GM19238 (cell line): ENCODE results near the gene PAPPA2.

Source experiments
- DNase-seq: peaks from one replicate; pipeline ENCODE4 v3.0.0; 2011; ENCODE audit warnings: low spot score; ENCODE audit not compliant: insufficient read length

The PAPPA2 gene

DNA sequence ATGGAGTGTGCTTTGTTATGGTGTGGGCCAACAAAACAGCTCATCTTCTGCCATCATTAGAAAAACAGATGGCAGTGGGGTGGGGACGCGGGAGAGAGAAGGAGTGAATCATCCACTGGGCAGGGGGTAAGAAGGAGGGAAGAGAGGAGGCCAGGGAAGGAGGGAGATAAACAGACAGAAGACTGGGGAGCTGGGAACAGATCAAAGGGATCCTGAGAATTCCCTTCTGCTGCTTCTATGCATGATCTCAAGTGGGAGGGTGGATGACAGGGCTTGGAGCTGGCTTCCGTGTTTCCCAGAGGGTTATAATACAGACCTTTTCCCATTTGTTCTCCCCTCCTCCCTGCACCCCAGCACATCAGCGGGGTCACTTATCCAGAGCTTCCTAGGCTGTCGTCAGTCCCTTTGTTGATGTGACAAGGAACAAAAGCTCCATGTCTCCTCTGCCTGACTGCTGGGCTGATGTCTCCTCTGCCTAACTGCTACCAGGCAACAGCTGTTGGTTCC is 338.6 kb downstream of the PAPPA2 start:
- no peak for DNase-seq

DNA sequence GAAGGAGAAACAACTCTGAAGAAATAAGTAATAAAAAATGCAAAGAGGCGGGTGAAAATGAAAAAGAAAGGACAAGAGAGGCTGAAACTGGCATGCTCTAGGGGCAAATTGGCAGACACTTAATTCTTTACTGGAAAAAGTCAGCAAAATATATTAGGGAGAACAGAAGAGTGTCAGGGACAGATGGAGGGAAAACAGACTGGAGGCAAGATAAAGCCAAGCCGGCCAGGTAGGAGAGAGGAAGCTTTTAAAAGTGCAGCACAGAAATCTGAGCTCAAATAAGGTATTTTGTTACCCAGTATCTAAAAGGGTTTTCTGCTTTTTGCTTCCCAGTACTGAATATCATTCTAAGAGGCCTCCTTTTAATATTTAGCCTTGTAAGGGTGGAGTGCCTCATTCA is 339.3 kb downstream of the PAPPA2 start:
- DNase-seq: no peak

DNA sequence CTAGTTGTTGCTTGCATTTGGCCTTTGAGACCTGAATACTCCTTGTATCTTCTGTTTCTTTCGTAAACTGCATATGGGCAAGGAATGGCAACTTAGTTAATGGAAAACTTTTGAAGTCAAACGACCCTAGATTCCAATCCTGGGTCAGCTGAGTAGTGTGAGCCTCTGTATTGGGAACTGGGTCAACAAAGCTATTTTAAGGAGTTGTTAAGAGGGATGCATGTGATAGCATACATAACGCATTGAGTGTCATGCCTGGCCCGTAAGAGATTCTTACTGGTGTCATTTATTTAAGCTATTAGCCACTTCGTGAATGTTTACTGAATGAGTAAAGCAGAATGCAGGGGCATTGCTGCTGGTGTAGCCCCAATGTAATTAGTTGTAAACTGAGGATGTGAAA is 340.1 kb downstream of the PAPPA2 start:
- DNase-seq: no peak

DNA sequence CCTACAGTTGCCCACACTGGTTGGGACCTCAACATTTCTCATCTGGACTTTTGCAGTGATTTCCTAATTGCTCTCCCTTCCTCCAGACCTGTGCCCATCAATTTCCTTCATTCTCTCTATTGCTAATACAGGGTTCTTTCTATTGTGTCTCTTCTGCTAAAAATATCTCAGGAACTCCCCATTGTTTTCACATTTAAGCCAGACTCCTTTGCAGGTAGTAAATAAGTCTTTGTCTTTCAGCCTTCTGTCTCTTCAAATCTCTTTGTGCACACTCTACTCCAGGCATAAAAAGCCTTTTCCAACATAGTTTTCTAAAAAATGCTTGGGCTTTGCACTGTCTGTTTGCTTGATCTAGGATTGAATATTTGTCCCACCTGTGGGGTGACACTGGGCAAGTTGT is 340.6 kb downstream of the PAPPA2 start:
- no peak for DNase-seq

DNA sequence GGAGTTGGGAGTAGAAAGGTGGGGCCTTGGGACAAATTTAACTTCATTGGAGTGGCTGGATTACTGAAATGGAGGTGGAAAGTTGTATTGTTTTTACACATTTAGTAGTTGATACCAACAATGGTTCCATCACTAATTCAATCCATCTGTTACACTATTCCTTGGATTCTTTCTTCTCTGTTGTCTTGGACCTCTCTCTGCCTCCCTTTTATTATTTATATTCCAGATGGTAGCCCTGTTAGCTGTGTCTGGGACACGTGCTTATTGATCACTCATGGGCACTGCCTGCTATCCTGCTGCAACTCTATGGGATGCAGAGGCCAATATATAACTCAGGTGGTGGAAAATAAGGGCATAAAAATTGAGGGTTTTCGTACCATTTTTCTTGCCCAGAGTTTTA is 346.3 kb downstream of the PAPPA2 start:
- no peak for DNase-seq

DNA sequence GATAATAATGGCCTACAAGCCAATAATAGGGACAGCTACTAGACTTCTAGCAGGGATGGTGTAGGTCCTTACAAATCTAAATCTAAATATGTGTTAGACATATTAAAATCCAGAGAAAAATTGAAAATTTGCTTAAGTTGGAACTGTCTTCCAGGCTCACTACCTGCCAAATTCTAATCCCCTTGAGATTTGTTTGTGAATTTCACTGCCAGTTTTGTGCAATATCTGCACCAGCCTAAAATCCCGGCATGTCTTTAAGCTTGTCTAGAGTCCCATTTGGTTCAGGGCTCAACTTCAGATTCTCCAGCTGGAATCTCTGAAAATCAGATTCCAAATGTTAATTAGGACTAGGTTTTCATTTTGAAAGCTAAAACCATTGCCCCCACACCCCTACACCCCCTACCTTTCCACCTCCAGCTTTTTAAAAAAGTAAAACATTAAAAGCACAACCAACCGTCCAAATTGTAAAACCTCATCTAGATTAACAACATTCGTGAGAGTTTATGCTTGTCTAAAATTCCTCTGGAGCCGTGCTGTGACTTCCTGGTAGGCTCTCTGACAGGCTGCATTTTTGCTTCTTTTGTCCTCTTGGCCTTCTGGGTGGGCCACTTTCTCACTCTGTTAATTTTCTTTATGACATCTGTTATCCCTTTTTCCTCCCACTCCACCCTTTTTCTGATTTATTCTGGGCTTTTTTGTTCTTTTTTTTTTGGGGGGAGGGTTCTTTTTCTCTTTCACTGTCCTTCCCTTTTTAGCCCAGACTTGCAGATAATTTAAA is 348.7 kb downstream of the PAPPA2 start:
- DNase-seq: no peak

DNA sequence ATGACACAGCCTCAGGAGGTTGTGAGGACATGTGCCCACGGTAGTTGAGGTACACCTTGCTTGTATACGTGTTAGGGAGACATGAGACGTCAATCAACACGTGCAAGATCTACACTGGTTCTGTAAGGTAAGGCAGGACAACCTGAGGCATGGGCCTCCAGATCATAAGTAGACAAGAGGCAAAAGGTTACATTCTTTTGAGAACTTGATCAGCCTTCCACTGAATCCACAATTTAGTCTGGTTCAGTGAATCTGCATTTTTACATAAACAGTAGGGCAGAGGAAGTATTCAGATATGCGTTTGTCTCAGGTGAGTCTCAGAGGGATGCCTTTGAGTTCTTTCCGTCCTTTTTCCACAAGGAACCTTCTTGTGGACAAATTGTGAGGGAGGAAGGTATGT is 352.6 kb downstream of the PAPPA2 start:
- no peak for DNase-seq

DNA sequence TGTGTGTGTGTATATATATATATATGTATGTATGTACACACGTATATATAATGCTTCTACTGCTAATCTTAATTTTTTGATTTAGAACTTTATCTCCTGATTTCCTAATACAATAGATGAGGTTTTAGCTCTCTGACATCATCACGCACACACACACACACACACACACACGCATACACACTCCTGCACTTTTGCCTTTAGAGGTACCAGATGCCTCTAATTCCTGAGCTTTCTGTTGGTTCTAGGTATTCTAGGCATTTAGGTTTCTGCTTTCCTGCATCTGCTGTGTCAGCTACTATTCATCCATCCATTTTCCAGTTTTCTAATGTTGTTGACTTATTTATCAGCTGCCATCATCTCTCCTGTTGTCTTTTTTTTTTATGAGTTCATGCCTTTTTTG is 353.3 kb downstream of the PAPPA2 start:
- no peak for DNase-seq

DNA sequence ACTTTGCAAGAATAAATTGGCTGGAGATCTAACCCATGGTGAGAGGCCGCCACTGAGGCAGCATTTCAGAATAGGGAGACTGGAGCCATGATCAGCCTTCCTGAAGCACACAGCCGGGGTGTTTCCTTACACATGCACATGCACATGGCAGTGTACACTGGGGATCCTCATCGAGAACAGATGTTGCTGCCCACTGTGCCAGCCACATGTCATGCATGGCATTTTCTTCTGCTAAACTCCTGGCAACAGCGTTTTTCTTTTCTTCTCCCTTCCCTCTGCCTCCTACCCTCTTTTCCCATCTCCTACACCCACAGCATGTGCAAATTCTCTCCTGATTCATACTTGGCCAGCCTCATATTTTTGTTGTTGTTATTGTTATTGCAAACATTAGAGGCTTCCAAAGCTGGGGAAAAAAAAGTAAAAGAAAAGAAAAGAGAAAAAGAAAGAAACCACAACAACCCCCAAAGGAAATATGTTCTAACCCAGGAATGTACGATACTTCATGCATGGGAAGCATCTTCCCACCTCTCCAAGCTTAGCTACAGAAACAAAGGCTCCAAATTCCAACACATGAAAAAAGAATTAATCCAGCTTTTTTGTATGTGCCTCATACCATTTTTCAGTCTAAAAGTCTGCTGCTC is 357.5 kb downstream of the PAPPA2 start:
- DNase-seq: no peak

DNA sequence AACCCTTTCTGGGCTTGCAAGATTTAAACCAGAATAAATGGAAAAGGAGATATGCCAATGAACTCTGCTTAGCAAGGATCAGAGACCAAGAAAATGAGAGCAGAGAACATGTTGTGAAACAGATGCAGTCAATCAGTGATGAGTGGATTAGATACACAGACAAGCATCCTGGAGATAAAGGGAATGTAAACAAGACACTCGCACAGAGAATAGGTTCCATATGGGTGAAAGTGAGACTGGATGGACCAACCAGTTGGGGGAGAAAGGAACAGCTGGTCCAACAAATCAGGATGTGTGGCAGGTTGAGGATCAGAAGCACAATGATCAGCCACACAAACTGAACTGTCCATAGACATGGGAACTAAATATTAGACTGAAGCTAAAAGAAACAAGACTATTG is 363.3 kb downstream of the PAPPA2 start:
- DNase-seq: no peak

DNA sequence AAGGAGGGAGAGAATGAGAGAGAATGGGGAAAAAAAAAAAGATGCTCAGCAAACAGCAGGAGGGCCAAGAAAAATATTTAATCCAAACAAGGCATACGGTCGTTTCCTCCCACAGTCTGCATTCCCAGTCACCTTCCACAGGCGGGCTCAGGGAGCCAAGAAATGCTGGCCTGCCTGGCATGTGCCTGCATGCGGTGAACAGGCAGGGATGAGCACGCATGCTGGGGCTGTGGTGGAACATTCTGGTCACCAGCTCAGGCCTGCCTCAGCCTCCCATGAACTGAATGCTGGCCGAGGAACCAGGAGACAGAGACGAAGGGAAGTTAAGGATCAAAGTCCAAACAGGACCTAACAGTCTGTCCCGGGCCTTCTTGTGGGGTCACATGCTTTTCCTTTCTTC is 366.3 kb downstream of the PAPPA2 start:
- no peak for DNase-seq

DNA sequence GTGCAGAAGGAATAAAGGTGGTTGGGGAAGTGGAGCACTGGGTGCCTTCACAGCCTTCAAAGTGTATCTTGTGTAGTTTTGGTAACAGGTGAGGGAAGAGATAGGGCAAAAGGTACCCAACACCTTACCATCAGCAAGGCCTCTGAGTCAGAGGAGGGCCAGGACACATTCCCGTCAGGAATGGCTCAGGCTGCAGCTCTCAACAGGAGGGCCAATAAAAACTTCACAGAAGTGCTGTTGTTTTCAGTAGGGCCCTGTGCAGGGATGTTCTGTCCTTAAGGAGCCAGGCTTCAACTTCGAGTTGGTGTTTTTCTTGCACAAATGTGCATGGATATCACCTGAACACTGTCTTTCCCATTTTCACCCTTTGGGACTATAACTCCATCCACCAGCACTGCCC is 368.2 kb downstream of the PAPPA2 start:
- DNase-seq: no peak

DNA sequence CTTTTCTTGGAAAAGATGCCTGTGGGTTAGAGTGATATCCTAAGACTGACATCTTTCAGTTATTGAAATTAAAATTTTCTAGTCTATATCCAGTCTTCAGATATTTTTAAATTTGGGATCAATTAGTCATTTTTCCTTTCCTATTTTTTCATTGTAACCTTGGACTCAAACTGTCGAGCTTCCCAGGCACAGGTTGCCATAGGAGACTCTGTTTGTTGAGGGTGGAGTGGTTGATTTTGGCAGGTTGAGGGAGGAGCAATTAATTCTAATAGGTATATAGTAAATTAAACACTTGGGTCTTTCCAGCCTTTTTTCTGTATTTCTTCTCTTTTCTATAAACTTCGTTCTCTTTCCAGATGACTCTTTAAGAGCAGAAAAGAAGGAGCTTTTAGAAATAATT is 374.7 kb downstream of the PAPPA2 start:
- no peak for DNase-seq

DNA sequence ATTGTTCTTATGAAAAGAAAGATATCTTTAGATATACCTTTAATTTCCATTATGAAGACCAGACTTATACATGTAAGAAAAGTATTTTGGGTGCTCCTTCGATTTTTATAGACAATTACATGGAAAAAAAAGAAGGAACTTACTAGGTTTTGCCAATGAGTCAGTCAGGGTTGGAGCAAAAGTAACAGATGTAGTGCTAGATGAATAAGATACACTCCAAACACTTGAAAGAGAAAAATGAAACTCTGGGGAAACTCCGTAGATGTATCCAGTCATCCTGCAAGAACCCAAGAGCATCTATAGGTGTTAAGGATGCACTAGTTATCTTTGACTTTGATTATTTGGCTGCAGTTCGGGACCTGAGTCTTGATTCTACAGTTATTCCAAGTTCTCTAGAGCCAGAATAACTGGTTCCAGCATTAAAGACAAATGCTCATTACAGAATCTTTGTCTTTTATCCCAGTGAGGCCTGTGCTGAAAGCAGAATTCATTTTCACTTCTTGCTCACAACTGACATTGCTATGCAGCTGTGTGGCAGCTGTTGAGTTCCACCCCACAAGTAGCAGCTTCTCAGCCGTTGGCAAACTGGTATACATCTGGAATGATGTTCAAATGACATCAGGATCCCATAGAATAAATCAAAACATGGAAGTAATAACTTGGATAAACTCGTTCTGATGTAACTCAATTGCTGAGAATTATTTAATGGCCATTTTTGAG is 375.5 kb downstream of the PAPPA2 start:
- no peak for DNase-seq

DNA sequence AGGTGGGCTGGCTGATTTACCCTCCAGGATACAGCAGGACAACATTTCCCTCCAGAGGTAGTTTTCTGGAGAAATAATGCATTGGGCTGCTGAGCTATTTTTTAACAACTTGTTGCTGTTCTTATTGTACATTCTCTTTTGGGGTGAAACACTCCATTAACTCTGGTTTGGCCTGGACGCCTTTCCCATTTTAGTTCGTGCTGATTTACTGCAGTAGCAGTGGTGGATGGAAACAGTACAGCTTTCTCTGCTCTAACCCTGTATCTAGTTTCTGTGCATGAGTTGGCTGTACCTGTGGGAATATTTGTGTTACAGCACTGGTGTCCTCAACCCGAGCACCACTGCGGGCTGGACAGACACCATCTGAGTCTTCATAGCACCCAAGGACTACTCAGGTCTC is 376.2 kb downstream of the PAPPA2 start:
- no peak for DNase-seq

DNA sequence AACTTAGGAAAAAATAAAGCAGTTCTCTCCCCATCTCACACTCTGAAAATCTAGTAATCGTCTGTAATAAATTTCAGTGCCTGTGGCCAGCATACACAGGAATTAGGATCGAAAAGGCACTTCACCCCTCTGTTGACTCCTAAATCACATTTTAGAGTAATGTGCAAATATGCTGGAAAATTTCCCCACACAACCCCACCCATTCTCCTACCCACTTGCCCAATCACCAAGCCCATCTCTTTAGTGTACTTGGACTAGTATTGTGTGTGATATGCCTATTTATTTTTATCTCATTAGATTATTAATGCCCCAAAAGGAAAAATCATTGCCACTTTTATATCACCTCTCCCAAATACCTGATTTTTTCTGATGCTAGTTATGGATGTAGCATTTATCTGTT is 378.3 kb downstream of the PAPPA2 start:
- DNase-seq: no peak

DNA sequence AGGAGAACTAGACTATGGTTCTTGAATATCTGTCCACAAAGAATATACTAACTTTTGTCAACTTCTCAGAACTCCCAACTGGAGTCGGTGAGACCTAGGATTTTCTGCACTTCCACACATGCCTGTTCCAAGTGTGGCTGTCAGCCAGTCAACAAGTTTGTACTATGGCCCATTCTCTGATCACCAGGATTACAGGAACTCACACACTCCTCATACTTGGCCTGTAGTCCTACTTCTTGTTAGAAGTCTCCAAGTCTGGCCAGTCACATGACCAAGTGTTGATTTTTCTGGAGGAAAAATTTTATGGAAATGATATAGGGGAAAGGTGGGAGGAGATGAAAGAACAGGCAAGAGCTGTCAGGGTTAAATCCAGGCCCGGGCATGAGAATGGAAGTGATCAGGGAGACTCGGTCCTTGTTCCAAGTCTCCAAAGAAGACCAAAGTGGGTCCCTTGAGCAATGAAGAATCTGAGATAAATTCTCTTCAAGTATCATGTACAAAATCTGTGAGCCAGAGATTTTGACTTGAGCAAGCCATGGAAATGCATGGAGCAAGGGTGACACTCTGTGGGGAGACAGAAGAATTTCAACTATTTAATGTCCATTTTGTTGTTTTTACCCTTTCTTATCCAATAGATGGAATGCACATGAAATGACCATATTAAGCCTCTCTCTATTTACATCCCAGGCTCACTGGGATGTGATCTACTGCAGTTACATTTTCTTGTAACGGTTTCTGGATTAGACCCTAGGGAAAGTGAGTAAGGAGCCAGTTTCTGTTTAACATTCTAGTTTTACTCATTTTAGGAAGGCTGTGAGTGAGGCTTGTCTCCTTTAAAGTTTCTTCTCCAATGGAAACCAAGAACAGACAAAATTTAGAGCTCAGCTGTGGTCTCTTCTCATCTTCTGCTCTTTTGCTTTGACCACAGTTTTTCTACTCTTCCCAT is 380.6 kb downstream of the PAPPA2 start:
- DNase-seq: no peak

DNA sequence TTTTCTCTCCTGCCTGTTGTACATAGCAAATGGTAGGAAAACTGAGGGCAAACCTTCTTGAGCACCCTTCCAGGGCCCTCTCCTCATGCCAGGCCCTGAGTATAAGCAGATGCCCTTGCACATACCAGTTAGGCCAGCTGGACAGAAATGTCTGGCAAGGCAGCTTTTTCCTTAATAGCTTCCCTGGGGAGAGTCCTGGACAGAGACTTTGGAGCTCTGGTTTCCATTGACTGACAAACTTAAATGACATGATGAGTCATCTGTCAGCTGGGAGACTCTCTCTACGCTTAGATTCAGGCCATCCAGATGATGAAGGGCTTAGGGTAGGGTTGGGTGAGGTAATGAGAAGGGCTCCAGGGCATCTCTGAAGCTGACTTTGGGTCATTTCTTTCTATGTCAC is 384.1 kb downstream of the PAPPA2 start:
- DNase-seq: no peak

DNA sequence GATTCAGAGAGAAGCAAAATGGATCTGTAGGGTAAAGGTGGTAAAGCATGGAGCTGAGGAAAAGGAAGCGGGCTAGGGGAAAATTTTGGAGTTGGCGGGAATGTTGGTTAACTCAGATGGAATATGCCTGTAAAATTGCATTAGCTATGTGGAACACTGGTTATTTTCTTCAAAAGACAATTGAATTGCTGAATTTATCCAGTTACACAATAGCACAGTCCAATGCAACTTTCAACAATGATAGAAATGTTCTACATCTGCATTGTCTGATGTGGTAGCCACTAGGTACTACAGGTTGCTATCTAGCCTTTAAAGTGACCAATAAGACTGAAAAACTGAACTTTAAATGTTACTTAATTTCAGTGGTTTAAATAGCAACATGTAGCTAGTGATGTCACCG is 386.3 kb downstream of the PAPPA2 start:
- no peak for DNase-seq

DNA sequence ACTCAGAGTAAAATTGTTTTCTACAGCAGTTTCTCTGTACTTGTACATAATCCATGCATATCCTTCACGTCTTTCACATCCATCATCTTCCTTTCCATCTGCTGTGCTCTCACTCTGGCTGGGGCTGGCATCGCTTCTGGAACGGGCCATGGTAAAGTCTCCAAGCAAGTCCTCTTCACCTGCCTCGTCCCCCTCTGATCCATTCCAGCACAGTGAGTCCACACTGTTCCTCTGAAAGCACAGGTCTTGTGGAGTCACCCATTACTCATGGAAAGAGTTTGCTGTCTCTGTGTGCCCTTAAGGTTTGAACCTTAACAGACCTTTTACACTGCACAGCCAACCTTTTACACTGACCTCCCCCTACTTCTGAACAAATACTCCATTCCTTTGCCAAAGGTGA is 387.9 kb downstream of the PAPPA2 start:
- no peak for DNase-seq

DNA sequence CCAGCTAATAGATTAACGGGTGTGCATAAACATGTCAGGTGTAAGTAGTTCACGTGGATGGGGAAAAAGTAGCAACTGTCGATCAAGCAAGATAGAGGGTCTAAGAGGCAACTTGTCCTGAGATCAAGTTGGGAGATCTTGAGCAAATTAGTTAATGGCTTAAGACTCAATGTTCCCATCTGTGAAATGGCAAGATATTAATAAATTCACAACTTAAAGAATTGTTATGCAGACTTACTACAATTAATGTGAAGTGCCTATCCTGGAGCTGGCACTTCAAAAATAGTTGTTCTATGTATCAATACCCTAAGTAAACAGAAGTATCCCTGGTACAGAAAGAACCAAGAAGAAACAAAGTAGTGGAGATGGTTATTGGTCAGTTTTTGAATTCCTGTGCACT is 389.1 kb downstream of the PAPPA2 start:
- DNase-seq: no peak
